ENCODE measurements around the gene NUP160. TPM values are rescaled to one million over a fixed set of nuclear protein-coding genes. Genes with fewer than 3 reads are reported as not detected.

The NUP160 gene
- total RNA-seq, 1 donor from 2014 or later = 40.4 TPM

DNA sequence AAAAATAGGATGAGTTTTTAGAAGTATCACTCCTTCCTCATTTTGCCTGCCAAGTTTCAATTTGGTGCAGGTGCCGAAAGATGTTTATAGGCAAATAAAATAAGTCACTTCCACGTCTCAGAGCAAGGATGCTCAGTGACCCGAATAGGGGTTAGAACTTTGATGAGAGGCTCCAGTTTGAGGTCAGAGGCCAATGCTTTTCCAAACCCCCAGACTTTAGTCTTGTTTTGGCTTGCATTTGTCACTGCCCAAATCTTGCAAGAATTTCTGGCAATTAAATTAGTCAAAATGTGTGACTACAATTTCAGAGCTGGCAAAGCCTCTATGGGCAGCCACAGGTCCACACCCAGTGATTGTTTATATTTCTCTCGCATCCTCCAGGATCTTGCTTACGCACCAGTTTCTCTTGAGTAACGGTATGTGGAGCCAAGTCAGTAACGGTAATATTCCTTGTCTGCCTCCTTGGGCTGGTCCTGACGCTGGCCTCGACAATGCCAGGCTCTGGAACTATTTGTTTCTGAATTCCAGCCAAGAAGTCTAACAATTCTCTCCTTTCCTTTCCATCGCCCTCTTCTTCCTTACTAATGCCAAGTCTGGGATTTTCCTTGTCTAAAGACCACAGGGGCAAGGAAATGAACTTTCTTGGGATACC is 9.9 kb upstream of the NUP160 start:
- peak; percentile 72 for ATAC-seq
- H3K9me3 ChIP-seq = no peaks in the 10 kb centered on the region
- peak overlapping the region; percentile 17 for H3K27ac ChIP-seq
- H3K4me3 ChIP-seq = no peak overlapping the region
- no peaks in the 10 kb centered on the region for H3K27me3 ChIP-seq
- intact Hi-C loops (cut with DNase I) = no loop called here
- DNase-seq = no peak
- H3K4me1 ChIP-seq = peaks cover 4% of the 10 kb centered on the region
- H3K36me3 ChIP-seq = no peaks in the 10 kb centered on the region
- TF ChIP-seq, protein P1, sequence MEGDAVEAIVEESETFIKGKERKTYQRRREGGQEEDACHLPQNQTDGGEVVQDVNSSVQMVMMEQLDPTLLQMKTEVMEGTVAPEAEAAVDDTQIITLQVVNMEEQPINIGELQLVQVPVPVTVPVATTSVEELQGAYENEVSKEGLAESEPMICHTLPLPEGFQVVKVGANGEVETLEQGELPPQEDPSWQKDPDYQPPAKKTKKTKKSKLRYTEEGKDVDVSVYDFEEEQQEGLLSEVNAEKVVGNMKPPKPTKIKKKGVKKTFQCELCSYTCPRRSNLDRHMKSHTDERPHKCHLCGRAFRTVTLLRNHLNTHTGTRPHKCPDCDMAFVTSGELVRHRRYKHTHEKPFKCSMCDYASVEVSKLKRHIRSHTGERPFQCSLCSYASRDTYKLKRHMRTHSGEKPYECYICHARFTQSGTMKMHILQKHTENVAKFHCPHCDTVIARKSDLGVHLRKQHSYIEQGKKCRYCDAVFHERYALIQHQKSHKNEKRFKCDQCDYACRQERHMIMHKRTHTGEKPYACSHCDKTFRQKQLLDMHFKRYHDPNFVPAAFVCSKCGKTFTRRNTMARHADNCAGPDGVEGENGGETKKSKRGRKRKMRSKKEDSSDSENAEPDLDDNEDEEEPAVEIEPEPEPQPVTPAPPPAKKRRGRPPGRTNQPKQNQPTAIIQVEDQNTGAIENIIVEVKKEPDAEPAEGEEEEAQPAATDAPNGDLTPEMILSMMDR (IDR thresholded peaks at IDR 0.05) = no peak

GRCh38 chr11:47857485-47857884 is 9.3 kb upstream of the NUP160 start:
- Histone ChIP-seq H3K27me3 (no peaks in the 10 kb centered on the region), H3K9me3 (no peaks in the 10 kb centered on the region), H3K36me3 (no peaks in the 10 kb centered on the region), H3K27ac (peak overlapping the region; percentile 17), H3K4me1 (peaks cover 4% of the 10 kb centered on the region), H3K4me3 (no peak overlapping the region)
- intact Hi-C loops (cut with DNase I) = no loop called here
- TF ChIP-seq, protein P1 (IDR thresholded peaks at IDR 0.05) = no peak
- DNase-seq (no peak), ATAC-seq (no peak)

DNA sequence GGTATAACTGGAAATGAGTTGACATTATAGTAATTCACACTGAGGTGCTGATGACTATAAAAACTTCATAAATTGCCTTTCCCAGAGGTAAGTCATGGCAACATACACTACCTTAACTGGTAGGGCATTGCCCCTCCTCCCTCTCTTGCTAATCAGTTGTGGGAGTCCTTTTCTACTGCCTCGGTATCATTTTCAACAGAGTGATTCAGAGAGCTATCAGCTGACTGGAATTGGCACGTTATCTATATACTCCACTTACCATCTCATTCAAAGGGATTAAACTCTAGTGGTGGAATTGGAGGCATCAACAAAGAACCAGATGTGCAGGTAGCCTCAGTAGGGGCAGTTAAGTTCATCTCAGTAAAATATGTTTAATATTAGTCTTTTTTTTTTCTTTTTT is 8.0 kb upstream of the NUP160 start:
- Histone ChIP-seq H3K4me3 (no peak overlapping the region), H3K27ac (no peak overlapping the region), H3K4me1 (no peaks in the 10 kb centered on the region), H3K27me3 (no peaks in the 10 kb centered on the region), H3K9me3 (no peaks in the 10 kb centered on the region), H3K36me3 (no peaks in the 10 kb centered on the region)
- no peak for ATAC-seq
- TF ChIP-seq, protein P1 (IDR thresholded peaks at IDR 0.05) = no peak
- intact Hi-C loops (cut with DNase I) = no loop called here
- DNase-seq = no peak

GRCh38 chr11:47854667-47855066 is 6.5 kb upstream of the NUP160 start:
- TF ChIP-seq, protein P1 (IDR thresholded peaks at IDR 0.05) = no peak
- H3K27me3 ChIP-seq = no peaks in the 10 kb centered on the region
- intact Hi-C loops (cut with DNase I) = no loop called here

DNA sequence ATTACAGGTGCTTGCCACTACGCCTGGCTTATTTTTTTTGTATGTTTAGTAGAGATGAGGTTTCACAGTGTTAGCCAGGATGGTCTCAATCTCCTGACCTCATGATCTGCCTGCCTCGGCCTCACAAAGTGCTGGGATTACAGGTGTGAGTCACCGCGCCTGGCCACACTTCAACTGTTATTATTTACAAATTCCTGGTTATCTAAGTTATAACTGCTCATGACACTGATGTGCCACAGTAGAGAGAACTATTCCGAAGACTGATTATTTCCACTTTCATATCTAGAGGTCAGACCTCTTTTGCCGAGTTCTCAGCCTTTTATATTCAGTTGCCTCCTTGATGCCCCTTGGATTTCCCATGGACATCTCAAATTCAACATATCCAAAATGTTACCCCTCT is 3.9 kb upstream of the NUP160 start:
- TF ChIP-seq, protein P1 (IDR thresholded peaks at IDR 0.05) = no peak
- no peak overlapping the region for H3K4me3 ChIP-seq
- DNase-seq (no peak), ATAC-seq (no peak)
- intact Hi-C loops (cut with DNase I) = no loop called here
- no peak overlapping the region for H3K27ac ChIP-seq
- peaks cover 7% of the 10 kb centered on the region for H3K4me1 ChIP-seq
- H3K36me3 ChIP-seq = no peaks in the 10 kb centered on the region
- H3K27me3 ChIP-seq = no peaks in the 10 kb centered on the region
- H3K9me3 ChIP-seq = no peaks in the 10 kb centered on the region

More at GRCh38 chr11:47854667-47855066, 6.5 kb upstream of the NUP160 start:
- Histone ChIP-seq H3K4me3 (no peak overlapping the region), H3K9me3 (no peaks in the 10 kb centered on the region), H3K36me3 (no peaks in the 10 kb centered on the region), H3K27ac (no peak overlapping the region), H3K4me1 (no peaks in the 10 kb centered on the region)
- ATAC-seq = no peak
- no peak for DNase-seq

DNA sequence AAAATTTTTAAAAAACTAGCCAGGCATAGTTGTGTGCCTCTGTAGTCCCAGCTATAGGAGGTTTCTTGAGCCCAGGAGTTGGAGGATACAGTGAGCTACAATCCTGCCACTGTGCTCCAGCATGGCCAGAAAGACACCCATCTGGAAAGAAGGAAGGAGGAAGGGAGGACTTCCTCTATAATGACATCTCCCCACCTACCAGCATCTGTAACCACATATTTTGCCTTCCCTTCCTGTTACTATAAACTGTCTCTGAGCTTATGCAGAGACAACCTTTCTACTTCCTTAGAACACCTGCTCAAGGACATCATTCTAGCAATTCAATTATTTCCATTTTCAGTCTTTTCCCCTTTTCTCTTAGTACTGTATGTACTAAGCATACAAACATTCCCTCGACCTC is 2.2 kb upstream of the NUP160 start:
- H3K4me3 ChIP-seq = no peak overlapping the region
- DNase-seq (no peak), ATAC-seq (no peak)
- H3K36me3 ChIP-seq = peaks cover 9% of the 10 kb centered on the region
- intact Hi-C loops (cut with DNase I) = no loop called here
- peaks cover 19% of the 10 kb centered on the region for H3K4me1 ChIP-seq
- no peaks in the 10 kb centered on the region for H3K9me3 ChIP-seq
- TF ChIP-seq, protein P1 (IDR thresholded peaks at IDR 0.05) = no peak
- H3K27ac ChIP-seq = no peak overlapping the region
- no peaks in the 10 kb centered on the region for H3K27me3 ChIP-seq
